TTC549 (cell line): ENCODE results near the gene TEX35.
A peak's percentile ranks its signal among the peaks of the same experiment; 100 is the strongest.

Experiments
- FAIRE-seq: peaks from 2 replicates; lab custom pipeline; 2012; peaks lifted over from hg19 to GRCh38; lab: Jason Lieb, UNC

Gene TEX35

DNA sequence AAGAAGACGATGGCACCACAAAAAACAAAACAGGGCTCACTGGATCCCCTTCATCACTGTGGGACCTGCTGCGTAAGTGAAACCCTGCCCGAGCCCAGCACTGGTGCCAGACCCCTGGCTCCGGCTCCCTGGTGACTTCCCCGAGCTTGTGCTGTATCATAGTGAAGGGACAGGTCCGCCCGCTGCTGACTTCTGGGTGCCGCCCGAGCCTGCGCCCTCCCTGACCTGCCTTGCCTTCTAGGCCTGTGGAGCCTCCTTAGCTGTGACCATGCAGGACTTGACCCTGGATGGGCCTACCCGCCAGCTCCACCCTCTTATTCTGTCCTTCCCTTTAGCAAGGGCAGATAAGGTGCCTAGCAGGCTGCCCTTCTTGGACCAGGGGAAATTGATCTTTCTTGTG is 7.9 kb downstream of the TEX35 start:
- no peak for FAIRE-seq

DNA sequence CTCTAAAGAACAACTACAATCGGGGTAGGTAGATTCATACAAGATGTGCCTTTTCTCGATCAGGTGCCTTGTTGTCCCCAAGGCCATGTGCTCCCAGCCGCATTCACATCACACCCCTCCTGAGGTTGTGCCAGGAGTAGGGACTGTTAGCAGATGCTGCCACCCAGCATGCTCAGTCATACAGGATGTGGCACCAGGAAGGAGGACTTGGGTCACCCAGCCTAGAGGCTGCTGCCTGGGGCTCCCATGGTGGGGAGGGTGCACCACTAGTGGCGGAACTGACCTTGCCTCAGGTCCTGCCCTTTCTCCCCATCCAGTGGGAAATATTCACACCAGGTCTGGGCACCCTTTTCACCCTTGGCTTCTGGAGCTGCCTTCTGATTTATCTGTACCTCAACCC is 8.3 kb downstream of the TEX35 start:
- no peak for FAIRE-seq

DNA sequence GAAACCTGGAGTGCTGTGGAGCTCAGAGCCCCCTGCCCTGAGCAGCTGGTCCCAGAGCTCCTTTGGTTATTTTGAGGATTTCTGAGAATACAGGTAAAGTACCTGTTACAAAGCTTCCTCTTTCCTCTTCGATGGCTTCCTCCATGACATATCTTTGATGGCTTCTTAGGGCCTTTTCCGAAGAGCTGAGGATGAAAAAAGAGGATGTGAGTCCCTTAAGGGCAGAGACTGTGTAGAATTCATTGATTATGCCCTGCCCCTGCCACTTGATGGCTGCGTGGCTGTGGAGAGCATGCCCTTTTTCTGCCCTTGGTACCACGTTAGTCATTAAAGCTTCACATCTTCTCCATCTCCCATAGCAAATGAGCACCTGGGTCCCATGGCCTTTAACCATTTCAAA is 14.2 kb downstream of the TEX35 start:
- FAIRE-seq: no peak

- no peak for FAIRE-seq
Measured at GRCh38 chr1:178528228-178528952, 15.5 kb downstream of the TEX35 start.

DNA sequence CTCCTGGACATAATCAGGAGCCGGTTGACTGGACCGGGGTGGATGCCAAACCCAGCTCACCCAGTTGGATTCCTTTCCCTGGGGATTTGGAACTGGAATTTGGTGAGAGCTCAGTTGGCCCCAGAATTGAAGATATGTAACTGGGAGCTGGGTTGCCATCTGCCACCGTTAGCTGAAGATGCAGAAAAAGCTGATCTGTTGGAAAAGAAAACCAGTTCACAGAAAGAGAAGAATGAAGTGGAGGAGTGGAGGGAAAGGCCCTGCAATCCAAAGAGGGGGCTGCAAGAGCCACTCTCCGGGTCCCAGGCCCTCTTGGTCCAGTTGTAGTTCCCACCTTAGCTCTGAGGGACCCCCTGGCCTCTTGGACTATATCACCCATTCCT is 16.0 kb downstream of the TEX35 start:
- no peak for FAIRE-seq

DNA sequence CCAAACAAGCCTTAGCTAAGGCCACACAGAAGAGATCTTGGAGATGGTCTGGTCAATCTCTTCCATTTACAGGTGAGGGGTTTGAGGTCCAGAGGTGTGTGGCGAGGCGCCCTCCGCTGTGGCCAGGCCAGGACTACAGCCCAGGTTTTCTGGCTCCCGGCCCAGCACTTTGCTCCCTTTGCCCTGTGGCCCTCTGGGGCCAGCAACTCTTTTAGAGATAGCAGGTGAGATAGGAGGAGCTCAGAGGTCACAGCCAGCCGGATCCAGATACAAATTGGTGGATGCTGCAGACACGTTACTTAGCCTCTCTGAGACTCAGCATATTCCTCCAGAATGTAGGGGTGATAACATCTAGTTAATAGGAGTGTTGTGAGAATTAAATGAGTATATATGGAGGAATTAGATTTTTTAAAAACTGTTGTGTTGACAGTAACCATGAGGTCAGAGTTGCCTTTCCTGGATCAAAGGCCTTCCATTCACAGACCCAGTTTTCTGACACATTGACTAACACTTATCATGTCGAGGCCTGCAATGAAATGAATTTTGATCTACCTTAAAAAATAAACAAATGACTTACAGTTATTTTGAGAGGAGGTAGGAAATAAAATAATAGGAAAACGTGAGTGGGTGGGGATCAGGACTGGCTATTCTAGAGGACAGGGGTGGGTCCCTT is 16.6 kb downstream of the TEX35 start:
- FAIRE-seq: no peak

- no peak for FAIRE-seq
Measured at GRCh38 chr1:178530037-178530402, 17.1 kb downstream of the TEX35 start.

DNA sequence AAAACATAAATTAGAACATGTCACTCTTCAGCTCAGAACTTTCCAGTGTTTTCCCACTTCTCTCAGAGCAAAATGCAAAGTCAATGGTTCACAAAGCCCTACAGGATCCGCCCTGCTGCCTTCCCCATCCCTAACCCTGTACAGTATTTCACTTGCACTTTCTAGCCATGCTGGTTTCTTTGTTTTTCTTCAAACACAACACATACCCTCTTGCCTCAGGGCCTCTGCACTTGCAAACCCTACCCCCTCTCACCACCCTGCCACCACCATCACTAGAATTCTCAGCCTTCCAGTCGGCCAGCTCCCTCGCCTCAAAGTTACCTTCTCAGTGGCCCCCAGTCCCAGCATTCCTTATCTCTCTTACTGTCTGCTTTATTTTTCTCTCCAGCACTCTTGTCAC is 17.6 kb downstream of the TEX35 start:
- no peak for FAIRE-seq

DNA sequence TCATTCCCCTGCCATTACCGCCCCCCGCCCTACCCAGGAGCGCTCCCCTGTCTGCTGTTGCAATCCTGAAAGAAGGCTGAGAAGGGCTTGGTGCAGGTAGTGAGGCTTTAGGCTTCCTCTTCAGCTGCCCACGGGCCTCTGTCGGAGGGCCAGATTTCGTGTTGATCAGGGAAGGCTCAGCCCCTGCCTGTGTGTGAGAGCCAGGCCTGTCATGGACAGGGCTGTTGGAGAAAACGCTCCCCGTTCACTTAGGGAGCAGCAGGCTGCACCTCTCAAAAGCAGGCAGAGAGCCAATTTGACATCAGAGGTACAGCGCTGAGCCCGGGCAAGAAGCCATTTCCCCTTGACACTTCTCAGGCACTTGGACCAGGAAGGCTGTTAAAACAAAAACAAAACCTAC is 19.0 kb downstream of the TEX35 start:
- FAIRE-seq: no peak

DNA sequence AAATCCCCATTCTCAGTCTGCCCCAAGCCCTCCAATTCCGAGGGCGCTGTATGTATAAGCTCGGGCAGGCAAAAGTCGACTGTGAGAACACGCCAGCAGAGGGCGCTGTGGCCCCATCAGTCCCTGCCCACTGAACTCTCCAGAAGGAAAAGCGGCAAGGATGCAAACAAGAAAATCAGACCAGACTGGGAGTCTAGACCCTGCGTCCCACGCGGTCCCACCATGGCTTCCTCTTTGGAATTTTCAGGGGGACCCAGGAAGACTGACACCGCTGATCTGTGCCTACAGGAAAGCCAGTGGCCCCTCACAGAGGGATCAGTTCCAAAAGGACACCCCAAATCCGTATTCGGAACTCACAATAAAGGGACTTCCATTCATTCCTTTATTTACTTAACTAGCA is 19.5 kb downstream of the TEX35 start:
- peak; percentile 92 for FAIRE-seq

- no peak for FAIRE-seq
Measured at GRCh38 chr1:178533121-178533946, 20.4 kb downstream of the TEX35 start.

DNA sequence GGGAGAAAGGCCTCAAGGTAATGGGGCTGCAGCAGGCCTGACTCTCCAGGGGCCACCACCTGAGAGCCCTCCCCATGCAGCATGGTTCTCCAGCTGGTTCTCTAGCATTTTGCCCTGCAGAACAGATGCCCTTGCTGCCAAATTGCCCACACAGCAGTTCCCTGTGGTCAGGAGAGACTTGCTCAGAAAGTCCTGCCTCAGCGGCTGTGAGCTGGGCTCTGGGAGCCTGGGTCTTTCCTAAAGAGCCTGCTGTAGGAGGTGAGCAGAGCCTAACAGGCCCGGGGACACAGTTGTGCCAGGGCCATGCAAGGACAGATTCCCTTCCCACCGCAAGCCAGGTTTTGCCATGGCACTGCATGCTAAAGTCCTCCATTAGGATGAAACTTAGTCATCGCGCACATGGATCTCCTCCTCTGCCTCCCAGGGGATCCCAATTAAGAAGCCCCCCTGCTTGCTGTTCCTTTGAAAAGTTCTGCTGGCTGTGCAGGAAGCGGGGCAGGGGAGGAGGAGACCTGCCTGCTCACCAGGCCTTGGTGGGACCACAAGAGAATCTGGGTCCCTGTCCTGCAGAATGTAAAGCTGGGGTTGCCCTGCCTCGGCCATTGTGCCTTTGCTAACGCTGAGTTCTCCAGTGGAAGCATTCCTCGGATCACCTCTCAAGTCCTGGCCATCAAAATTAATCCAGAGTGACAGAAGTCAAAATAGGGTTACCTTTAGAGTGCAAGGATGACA is 21.4 kb downstream of the TEX35 start:
- FAIRE-seq: no peak

DNA sequence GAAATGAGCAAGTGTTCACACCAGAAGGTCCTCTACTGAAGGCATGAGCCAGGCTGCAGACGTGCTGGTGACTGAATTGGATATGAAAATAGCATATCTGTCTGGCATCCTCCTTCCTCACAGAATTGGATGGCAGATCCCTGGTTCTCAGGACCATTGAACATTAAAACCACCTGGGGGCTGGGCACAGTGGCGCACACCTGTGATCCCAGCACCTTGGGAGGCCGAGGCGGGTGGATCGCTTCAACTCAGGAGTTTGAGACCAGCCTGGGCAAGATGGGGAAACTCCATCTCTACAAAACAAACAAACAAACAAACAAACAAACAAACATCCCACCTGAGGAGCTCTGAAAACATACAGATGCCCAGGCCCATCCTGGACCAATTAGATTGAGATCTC is 23.4 kb downstream of the TEX35 start:
- no peak for FAIRE-seq

- no peak for FAIRE-seq
Measured at GRCh38 chr1:178536844-178537371, 24.0 kb downstream of the TEX35 start.

DNA sequence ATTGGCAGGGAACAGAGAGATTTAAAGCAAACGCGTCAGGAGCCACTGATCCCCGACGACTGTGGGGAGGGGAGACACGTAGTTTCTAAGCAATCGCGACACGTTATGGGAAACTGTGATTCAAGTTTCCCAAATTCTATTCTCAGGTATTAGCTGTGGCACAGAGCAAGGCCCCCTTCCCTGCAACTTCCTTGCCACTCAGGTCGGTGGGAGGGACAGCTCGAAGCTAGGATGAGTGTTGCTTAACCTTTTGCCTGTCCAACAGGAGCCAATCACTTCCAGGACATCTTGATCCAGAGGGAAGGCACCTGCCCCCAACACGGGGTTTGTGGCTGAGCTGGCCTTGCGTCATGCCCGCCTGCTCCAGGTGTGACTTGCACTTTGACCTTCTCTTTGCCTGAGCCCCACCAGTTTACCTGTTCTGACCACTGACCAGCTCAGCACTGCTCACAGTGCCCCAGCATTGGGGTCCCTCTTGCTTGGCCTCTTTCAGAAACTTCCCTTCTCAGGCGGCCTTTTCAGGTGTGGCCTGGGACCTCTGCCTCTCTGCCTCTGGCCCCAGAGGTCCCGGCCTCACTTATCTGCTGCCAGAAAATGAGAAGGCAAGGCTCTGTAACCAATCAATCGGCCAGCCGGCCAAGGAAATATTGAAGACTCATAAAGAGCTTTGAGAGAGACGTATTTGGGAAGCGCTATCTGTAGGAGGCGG is 24.6 kb downstream of the TEX35 start:
- no peak for FAIRE-seq

DNA sequence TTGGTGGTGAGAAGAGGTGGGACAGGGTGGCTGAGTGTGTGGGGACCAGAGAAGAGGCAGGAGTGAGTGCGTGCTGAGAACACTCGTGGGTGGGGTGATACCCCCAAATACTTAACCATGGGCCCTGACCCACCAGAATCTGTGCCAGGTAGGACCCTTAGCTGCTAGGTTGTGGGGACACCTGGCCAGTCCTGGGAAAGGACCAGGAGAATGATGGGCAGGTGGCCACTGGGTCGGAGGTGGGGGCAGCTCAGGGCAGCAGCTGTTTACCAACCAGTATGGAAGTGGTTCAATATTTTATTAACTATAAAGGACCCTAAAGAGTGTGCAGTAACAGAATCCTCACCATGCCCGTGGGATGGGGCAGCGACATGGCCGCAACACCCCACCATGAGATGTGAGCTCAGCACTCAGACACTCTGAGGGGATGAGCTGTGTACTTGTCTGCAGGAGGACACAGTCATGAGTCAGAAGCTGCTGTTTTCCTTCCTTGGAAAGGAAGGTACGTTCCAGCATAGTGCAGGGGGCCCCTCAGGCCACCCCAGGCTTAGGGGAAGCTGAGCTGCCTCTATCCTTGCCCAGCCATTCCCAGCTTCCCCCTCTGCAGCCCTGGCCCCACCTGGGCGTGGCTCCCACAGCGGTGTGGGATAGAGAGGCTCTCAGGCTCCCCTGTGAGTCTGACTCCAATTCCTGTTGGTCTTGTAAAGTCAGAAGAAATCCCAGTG is 25.4 kb downstream of the TEX35 start:
- FAIRE-seq: no peak

DNA sequence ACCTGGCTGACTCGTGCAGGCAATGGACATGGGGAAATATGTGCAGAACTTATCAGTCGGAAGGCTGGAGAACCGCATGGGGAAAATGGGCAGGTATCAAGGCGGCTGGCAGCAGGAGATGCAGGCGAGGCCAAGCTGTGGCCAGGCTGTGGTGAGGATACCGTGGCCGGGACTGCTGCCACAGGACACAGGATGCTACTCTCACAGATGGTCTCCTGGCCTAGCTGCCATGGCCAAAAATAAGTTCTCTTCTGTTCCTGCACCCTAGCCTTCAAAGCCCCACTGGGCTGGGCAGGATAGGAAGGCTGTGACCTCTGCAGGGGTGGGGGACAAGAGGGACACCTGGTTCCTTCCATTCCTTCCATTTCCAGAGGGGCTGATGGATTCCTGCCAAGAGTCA is 26.4 kb downstream of the TEX35 start:
- no peak for FAIRE-seq

DNA sequence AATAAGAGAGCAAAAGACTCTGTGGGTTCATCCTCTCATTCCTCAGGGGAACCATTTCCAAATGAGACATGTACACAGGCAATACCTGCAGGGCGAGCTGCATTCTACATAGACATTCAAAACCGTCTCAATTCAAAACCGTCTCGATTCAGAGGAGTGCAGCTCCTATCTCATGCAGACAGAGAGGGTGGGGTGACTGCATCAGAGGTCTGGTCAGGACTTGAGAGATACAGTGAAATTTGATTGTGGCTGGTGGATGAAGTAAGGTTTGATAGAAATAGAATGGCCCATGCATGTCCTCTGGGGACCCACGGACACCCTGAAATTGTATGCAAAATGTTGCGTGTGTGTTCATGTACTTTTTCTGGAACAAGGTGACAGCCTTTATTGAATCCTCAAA is 27.3 kb downstream of the TEX35 start:
- no peak for FAIRE-seq

DNA sequence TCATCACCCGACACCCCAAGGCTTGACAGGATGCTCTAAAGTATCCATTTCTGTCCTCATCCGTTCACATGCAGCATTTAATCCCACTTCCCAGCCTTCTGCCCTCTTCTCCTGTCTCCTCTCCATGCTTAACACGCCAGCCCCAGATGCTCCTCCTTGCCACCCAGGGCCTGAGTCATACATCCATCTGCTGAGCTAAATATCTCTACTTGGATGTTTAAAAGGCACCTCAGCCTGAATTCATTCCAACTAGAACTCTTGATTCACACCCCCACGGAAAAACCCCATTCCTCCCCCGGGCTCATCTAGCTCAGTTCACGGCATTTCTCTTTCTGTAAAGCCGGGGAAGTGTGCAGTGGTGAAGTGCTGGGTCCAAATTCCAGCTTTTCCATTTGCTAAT is 27.7 kb downstream of the TEX35 start:
- no peak for FAIRE-seq

DNA sequence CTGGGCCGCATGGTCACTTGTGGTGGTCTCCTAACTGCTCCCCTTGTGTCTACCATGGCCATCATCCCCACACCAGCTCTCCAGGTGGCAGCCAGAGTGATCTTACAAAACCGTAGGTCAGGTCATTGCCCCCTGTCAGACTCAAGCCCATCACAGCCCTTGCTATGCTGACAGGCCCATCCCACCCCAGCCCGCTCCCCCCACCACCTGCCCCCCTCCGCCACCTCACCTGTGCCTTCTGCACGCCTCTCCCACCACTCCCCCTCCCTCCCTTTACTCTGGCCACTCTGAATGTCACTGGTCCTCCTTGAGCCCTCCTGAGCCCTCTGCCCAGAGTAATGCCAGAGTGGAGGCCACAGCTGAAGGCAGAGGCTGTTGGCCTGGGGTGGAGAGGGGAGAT is 28.5 kb downstream of the TEX35 start:
- no peak for FAIRE-seq
